HG03460 (cell line): ENCODE results near the gene RHEB.
A peak's percentile ranks its signal among the peaks of the same experiment; 100 is the strongest.

Experiments
- ATAC-seq: cut with Tn5 transposase; IDR thresholded peaks from one replicate; pipeline ENCODE4 v1.9.1; 2021; ENCODE audit not compliant: unreplicated experiment

The RHEB gene

DNA sequence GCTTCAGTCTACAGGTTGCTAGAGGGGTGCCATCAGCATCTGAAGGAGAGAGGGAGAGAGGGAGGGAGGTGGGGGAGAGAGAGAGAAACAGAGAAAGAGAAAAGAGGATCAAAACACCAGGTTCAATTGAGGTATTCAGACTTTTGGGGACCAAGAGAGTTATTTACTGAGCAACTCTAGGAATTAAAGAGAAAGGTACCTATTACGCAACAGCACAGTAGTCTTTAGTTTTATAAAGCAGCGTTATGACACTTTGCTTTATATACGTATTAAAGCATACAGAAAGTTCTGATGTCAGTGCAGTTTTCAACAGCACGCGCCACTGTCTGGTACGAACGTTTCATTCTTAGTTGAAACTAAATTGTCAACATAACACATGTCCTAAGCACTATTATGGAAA is 41.8 kb downstream of the RHEB start:
- no peak for ATAC-seq

- ATAC-seq = peak; percentile 32
Measured at GRCh38 chr7:151472644-151473380, 46.9 kb downstream of the RHEB start.

- no peak for ATAC-seq
Measured at GRCh38 chr7:151470711-151471110, 49.0 kb downstream of the RHEB start.

DNA sequence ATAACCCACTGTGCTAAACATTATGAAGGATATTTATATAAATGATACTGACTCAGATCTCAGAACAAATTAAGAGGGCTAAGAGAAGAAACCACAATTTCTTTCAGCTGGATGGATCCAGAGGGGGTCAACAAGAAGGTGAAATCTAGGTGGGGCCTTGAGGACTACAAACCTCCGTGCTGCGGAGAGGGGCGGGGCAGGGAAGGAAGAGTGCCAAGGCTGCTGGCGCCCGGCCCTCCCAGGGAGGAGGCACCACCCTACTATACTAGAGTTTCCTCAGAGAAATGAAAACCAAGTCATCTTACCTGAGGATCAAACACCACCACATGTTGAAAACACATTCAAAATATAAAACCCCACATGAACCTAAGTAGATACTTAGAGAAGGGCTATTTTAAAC is 50.4 kb downstream of the RHEB start:
- ATAC-seq = no peak

DNA sequence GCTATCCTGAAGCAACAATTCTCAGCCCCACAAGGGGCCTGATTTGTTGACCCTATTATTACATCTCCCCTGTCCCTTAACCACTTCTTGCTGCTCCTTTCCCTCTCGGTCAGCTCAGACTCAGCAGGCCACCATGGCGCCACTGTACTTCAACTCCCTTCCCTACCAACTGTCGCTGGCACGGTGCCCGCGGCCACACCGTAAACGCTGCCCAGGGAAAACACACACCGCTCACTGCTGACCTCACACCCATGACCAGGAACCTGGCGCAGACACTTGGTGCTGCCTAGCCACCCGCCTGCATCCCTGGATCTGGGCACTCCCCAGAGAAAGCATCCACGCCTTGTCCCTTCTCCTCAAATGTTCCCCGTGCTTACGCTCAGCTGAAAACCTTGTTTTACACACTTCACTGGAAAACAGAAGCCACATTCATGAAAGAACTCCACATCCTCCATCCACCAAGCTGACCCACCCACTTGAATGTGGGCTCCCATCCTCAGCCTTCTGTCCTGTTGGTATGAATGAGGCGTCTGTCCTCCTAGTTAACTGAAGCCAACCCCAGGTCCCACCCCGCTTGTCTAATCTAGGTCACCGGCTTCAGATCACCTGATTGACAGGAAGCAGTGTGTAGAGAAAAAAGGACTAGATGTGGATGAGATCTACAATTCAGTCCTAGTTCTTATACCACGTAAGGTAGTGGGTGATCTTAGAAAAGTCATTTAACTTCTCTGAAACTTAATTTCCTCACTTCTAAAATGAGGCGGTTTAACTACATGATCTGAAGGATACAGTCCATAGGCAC is 51.3 kb downstream of the RHEB start:
- ATAC-seq = no peak

DNA sequence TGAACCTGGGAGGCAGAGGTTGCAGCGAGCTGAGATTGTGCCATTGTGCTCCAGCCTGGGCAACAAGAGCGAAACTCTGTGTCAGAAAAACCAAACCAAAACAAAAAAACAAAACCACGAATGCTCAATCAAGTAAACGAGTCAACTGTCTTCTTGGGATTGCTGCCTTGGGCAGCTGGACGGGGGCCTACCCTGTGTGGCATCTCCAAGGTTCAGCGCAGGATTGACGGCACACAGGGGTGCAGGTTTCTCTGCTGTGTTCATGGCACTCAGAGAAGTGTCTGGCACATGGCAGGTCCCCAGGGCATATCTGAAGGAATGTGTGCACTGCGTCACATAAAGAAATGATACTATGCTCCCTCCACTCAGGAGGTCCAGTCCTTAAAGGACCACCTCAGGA is 54.5 kb downstream of the RHEB start:
- ATAC-seq = no peak

GRCh38 chr7:151462306-151462779 is 57.4 kb downstream of the RHEB start:
- ATAC-seq = no peak

DNA sequence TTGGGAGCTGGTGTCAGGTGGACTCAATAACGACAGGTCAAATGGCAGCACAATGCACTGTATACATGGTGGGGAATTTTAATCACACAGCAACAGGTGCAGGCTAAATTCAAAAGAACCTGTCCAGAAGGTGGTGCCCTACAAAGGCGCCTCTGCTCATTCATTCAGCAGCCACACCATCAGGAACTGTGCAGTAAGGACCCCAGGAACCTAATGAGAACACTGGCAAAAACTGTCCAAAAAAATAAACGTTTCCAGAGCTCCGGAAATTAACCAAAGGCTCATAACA is 57.8 kb downstream of the RHEB start:
- no peak for ATAC-seq

DNA sequence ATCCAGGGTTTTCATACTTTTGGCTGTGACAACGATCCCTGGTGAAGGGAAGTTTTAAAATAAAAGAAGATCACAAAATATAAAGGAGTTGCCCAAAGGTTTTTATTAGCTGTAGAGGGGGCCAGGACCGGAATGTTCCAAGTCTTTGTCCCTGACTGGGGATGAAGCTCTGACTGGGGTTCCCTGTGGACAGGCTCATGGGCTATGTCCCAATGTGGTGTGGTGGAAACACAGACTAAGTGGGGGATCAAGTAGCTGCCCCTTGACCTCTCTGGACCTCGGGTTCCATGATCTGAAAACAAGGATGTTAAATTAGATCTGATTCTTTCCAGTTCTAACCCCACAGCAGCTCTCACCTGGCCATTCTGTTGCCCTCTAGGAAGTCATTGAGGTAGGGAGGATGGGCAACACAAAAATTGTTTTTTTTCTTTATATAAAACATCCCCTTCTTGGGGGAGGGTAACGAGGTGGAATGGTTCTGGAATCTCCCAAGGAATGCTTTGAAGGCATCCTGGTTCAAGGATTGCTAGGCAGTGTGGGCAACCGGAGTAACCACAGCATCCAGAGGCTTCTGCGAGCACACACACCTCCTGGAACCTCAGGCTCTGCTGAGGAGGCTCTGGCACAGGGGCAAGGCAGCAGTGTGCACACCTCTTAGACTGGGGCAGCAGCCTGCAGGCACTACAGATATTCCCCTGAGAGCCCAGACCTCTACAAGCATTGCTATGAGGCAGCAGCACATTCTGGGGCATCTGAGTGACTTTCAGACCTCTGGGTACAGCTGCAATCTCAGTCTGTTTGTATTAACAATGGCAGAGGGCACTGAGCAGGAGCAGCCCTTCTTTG is 58.4 kb downstream of the RHEB start:
- ATAC-seq = no peak

GRCh38 chr7:151460474-151460855 is 59.2 kb downstream of the RHEB start:
- no peak for ATAC-seq

GRCh38 chr7:151459726-151460473 is 59.8 kb downstream of the RHEB start:
- ATAC-seq = no peak

DNA sequence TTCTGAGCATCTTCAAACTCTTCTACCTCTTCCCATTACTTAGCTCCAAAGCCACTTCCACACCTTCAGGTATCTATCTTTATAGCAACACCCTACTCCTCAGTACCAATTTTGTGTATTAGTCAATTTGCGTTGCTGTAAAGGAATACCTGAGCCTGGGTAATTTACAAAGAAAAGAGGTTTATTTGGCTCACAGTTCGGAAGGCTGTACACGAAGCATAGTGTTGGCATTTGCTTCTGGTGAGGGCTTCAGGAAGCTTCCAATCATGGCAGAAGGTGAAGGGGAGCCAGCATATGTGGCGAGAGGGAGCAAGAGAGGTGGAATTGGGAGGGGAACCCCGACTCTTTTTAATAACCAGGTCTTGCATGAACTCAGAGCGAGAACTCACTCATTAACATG is 62.2 kb downstream of the RHEB start:
- no peak for ATAC-seq

- ATAC-seq = no peak
Measured at GRCh38 chr7:151456782-151457181, 62.9 kb downstream of the RHEB start.

DNA sequence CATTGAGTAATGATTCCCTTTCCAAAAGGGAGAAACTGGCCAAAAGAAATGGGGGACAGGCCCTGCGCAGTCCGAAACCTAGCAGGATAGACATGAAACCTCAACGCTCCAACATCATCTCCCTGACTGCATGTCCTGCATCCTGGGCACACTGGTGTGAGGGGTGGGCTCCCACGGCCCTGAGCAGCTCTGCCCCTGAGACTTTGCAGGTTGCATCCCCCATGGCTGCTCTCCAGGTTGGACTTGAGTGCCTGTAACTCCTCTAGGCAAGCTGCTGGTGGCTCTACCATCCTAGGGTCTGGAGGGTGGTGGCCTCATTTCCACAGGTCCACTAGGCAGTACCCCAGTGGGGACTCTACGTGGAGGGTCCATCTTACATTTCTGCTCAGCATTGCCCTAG is 63.4 kb downstream of the RHEB start:
- no peak for ATAC-seq

GRCh38 chr7:151455690-151456089 is 64.0 kb downstream of the RHEB start:
- ATAC-seq = no peak

GRCh38 chr7:151454932-151455530 is 64.7 kb downstream of the RHEB start:
- ATAC-seq = no peak

DNA sequence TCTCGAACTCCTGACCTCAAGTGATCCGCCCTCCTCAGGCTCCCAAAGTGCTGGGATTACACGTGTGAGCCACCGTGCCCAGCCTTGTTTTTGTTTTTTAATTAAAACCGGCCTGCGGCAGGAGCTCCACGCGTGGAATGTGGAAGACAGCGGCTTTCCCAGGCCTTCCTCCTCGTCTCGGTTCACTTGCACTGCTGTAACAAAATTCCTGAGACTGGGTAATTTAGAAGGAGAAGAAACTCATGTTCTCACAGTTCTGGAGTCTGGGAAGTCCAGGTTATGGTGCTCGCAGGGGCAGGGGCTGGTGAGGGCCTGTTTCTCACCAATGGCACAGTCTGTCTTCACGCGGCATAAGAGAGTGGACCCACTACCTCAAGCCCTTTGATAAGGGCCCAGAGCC is 65.4 kb downstream of the RHEB start:
- no peak for ATAC-seq

- no peak for ATAC-seq
Measured at GRCh38 chr7:151453326-151453791, 66.3 kb downstream of the RHEB start.

GRCh38 chr7:151452680-151453325 is 66.9 kb downstream of the RHEB start:
- ATAC-seq = no peak
